NCI-H128 (cell line): Measurements from ENCODE around the gene ULK2.
"Not testable (repeated sequence)": the region's sequence is repeated elsewhere in the genome, so short reads cannot be mapped to it uniquely, and the experiment has no call there.

Experiments
- DNase-seq: peaks from one replicate; lab custom pipeline; 2025; ENCODE audit not compliant: unreplicated experiment; lab: John Stamatoyannopoulos, UW

The ULK2 gene

DNA sequence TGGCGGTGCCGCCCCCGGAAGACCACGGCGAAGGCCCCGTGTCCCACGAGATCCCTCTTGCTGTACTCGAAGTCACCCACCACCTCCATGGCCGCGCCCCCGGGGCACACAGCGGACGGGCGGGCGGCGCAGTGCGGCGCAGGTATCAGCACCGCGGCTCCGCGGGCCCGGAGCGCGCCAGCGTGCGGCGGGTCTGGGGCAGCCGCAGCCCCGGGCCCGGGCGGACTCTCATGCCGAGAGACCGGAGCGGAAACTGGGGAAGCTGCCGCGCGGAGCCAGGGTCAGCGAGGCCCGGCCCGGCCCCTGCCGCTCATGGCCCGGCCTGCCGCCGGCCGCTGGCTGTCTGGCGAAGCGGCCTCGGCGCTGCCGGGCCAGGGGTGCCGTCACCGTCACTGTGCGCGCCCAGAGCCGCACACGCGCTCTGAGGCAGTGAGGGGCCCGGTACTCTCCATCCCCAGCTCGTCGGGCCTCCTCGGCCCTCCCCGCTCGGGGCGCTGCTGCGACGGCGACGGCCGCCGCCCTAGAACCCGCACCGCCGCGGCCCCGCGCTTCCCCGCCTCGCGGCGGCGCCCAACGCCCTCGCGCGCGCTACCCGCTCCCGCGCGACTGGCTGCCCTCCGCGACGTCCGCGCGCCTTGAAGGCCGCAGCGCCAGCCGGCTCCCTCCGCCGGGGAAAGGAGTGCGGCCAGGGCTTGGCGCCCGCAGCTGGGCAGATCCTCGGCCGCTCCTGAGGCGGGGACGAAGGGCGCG, at the start of gene ULK2:
ULK2 (minus strand) TSS at position 608 of the 750 bp plus-strand sequence; CDS start at position 89, 519 bp downstream.
- no peak for DNase-seq

DNA sequence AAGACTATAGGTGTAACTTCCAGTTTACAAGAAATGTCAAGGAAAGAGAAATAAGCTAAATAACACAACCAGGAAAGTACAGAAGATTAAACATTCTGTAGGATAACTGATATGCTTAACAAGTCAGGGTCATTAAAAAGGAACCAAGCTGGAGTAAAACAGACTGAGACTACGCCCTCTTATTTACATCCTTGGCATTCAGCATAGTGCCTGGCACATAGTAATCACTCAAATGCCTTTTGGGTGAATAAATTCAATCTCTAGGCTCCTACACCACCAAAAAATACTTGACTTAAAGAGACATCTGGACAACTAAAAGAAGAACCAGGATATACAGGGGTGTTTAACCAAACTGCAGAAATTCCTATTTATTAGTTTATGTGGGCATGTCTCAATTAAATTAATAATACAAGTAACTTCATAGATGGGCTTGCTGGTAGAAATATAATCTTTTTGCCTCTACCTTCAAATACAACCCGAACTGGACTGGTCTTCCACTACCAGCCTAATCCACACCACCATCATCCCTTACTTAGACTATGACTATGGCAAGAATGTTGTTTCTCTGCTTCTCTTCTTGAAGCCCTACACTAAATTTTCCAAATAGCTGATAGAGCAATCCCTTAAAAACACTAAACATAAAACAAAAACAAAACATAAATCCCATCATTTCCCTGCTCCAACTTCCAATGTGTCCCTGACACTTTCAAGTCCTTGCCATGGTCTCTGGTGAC, 47.7 kb upstream of the ULK2 start:
- no peak for DNase-seq

DNA sequence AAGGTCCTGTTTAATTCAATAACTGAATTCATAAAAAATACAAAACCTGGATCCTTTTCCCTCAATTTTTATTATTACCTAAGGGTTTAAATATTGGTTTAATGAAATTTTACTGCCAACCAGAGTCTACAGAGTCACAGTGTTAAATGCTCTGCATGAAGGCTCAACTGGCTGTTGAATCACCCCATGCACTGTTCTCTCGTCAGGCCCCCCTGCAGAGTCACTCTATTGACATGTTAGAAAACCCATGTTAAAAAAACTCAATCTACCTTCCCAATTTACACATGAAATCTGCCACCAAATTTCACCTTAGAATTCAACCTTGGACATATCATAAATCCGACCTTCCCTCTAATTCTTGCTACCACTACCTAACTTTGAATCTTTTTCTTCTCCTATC, 43.3 kb upstream of the ULK2 start:
- no peak for DNase-seq

DNA sequence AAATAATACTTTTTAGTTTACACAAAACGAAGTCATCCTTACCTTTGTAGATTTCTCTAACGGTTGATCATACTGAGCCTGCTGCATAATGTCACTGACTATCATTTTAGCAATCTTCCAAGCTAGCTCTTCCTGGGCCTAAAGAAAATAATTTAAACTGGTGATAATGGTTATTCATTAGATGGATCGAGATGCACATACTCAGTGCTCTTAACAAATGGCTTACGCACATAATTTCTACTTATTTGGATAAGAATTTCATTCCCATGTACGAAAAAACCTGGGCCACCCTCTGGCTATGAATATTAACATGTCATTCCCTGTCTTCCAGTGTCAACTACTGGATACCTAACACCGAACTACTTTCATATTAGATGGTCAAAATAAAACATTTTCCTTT, 41.4 kb upstream of the ULK2 start:
- DNase-seq = no peak

DNA sequence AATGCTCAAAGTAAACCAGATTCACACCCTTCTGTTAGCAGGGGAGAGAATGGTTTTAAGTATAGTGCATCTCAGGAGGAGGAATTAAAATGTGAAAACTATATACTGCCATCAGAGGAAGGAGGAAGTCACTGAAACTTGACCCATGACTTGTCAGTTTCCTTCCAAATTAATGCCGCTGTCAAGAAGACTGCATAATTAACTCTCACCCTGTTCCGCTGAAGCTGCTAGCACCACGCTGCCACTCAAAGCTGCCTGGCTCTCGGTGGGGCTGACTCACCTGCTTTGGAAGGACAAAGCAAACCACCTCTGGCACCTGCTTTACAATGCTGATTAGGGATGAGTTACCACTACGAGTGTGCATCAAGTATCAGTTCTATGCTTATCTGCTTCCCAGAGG, 37.8 kb upstream of the ULK2 start:
- no peak for DNase-seq

DNA sequence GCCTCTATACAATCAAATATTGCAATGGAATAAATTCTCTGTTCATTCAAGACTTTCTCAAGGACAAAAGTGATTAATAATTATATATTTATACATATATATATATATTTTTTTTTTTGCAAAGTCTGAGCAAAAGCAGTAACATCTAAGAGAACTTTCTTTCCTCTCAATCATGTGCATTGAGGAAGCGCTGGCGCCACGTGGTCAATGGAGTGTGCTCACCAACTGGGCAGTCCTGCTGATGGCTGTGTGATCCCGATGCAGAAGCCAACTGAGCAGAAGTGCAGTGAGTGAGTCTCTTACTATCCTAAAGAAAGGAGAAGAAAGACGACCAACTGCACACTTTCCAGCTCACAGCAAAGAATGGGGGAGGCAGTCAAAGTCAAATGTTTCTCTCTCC, 37.2 kb upstream of the ULK2 start:
- no peak for DNase-seq

DNA sequence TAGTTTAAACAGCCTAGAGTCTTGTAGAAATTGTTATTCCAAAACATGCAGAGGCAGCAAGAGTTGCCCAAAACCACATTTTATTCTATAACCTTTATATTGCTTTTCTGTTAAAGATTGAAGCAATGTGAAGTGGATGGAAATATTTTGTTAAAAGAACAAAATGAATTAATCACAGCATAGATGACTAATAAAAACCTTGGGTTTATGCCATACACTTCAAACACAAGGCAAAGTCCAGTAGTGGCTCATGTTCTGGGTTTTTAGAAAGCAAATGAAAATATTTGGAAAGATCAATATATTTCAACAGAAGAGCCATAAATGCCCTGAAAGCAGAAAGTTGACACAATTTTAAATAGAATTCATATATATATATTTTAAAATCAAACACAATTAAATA, 36.7 kb upstream of the ULK2 start:
- no peak for DNase-seq

DNA sequence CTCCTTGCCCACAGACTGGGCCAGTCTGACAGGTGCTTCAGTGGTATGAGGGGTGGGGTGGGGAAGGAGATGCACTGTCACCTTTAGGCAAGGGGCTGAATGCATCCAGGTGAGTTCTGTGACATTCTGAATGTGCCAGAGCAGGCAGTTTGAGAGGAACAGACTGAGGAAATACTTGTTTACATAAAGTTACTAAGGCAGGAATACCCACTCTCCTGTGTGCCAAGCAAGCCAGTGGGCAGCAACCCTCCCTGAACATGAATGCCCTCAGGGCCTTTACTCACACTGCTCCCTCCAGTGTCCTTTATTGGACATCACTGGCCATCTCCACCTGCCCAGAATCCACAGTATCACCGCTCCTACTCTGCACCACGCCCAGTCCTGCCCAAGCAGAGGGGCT, 33.1 kb upstream of the ULK2 start:
- no peak for DNase-seq

DNA sequence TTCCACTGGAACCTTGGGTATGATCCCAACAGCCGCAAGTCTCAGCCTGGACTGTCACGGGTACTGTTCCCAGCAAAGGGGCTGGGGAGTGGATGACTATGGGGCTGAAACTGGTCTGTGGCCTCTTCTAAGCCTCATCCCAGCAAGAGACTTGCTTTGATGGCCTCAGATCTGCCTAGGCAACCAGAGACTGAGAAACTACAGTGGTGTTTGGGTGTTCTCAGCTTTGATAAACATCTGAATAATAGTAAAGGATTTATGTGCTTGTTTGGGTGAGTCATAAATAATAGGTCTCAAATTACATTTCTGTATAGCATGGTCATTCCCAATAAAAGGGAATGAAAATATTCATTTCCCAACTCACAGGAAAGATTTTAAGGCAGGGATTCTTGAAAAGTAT, 30.2 kb upstream of the ULK2 start:
- no peak for DNase-seq

DNA sequence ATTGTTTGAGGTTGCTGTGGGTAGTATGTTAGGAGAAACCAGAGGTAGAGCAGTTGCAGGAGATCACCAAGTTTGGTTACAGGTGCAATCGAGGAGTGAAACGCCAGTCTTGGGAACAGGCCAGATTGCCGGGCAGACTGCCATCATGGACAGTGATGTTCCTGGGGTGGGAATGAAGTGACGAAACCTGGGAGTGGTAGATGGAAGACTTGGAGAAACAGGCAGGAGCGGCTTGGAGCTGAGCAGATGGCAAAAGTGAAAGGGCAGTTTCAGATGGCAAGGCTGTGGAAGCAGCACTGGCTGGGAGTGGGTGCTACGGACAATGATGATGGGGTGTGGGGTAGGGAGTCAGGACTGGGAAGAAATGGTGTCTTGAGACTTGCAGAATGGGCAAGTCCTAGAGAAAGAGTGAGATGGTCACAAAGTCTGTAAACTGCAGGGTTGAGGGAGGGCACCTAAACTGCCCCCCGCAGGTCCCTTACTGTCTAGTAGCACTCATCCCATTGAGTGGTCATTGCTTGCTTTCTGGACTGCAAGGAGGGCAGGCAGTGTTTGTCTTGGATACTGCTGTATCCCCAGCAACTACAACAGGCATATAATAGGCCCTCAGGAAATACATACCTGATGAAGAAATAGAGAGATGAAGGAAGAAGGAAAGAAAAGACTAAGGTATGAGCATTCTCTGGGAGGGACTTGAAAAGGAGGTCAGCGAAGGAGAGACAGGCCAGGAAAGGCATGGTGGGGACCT, 29.5 kb upstream of the ULK2 start:
- no peak for DNase-seq

DNA sequence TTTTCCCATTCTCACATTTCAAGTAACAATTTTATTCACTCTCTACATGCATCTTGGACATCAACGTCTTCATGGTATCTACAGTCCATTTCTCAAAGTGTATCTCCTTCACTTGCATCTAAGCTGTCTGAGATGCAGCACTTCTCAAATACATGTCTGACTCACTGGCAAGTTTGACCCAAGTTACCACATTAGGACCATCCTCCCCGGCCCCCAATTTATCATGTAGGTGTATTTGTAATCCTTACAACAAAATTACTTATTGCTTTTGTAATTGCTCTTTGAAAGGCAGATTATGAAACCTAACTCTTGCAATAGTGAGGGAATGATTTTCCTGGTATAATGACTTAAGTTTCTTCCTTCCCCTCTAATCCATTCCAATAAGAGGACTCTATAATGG, 28.9 kb upstream of the ULK2 start:
- no peak for DNase-seq

DNA sequence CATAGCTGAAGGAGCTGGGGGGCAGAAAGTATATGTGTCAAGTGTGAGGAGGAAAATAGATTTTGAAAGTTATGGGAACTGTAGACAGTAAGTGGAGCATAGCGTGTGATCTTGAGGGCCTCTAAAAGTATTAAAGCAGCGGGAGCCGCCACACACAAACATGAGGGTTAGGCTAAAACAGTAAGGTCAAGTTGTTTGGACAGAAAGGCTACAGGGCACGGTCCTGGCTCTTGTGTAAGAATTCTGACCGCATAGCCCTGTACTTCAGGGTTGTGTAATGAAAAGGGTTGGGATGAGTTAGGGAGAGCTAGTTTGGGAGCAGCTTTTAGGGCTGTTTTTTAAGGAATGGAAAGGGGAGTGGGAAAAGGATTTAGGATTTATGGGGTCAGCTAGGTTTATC, 22.8 kb upstream of the ULK2 start:
- not testable (repeated sequence) for DNase-seq

DNA sequence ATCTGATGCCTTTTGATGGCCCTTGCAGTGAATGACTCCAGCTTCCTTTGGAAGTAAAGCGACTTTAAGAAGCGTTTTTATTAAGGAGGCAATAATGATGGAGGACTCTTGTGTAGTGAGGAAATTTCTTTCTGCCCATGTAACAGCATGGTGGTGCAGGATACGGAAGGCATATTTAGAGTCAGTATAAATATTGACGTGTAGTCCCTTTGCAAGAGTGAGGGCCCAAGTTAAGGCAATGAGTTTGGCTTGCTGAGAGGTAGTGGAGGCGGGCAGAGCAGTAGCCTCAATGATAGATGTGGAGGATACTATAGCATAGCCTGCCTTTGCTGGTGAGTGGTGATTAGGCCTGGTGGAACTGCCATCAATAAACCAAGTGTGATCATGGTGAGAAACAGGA, 22.3 kb upstream of the ULK2 start:
- DNase-seq = not testable (repeated sequence)

DNA sequence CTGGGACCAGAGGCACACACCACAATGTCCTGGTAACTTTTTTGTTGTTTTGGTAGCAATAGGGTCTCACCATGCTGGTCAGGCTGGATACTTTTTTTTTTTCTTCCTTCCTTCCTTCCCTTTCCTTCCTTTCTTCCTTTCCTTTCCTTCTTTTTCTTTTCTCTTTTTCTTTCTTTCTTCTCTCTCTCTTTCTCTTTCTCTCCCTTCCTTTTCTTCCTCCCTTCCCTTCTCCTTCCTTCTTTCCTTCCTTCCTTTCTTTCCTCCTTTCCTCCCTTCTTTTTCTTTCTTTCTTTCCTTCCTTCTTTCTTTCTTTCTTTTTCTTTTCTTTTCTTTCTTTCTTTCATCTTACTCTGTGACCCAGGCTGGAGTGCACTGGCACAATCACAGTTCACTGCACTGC, 18.4 kb upstream of the ULK2 start:
- no peak for DNase-seq

DNA sequence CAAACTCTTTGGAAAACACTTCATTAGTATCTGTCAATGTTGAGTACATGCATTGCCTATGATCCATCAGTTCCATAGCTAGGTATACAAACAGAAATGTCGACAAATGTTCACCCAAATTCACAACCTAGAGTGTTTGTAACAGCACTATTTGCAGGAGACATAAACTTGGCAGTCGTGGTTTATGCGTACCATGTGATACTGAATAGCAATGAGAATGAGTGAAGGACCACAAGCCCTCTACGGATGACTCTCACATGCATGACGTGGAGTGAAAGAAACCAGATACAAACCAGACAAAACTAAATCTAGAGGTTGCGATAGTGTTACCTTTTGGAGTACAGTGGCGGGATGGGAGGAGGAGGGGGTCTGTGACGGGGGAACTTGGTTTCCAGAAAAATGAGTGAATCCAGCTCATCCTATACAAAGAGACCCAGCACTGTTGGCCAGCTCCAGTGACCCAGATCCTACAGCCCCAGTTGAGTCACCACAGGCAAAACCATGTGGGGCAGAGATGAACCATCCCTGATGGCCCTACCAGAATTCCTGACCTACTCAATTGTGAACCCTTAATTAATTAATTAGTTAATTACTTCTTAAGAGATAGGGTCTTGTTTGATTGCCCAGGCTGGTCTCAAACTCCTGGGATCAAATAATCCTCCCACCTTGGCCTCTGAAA, 15.9 kb upstream of the ULK2 start:
- no peak for DNase-seq

DNA sequence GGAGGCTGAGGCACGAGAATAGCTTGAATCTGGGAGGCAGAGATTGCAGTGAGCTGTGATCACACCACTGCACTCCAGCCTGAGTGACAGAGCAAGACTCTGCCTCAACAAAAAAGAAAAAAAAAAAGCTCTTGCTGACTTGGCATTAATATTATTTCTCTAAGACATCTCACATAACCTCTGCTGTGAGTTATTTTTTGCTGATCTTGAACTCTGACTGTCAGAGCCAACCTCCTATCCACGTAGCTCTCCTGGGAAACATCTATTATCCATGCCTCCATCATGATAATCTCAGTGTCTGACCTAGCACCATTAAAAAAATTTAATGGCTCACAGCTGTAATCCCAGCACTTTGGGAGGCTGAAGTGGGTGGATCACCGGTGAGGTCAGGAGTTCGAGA, 12.7 kb upstream of the ULK2 start:
- DNase-seq = no peak

DNA sequence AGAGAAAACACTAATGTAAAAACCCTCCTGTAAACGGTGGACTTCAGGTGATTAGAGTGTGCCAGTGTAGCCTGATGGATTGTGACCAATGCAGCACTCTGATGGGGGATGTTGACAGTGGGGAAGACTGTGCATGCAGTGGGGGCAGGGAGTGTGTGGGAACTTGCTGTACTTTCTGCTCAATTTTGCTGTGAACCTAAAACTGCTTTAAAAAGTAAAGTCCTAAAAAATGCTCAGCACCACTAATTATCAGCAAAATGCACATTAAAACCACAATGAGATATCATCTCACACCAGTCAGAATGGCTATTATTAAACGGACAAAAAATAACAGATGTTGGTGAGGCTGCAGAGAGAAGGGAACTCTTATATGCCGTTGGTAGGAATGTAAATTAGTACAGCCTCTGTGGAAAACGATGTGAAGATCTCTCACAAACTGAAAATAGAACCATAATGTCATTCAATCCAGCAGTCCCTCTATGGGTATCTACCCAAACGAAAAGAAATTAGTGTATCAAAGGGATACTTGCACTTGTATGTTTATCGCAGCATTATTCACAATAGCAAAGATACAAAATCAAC, 9.7 kb upstream of the ULK2 start:
- no peak for DNase-seq

DNA sequence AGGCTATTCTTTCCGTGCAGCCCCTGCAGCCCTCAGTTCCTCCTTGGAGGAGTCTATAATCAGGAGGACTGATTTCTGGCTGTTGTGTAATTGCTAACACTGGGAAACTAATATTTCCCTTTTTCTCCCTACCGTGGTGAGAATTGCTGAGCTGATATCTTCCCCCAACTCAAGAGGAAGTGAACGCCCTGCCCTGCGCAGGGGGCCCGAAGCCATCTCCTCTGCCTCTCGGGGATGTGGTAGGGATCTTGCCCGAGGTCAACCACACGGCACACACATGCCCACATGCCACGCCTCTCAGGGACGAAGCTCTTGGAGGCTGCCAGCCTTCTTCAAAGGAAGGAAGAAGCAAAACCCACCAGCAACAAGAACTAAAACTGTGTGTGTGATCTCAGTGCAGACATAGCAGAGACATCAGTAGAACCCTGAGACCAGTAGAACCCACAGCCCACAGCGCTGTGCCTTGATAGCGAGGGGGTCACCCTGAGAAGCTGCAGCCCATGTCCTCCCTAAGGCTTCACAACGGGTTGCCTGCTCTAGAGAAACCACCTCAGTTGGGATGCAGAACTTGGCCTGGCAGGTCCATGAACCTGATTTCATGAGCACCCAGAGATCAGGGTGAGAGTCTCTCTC, 8.9 kb upstream of the ULK2 start:
- DNase-seq = no peak

DNA sequence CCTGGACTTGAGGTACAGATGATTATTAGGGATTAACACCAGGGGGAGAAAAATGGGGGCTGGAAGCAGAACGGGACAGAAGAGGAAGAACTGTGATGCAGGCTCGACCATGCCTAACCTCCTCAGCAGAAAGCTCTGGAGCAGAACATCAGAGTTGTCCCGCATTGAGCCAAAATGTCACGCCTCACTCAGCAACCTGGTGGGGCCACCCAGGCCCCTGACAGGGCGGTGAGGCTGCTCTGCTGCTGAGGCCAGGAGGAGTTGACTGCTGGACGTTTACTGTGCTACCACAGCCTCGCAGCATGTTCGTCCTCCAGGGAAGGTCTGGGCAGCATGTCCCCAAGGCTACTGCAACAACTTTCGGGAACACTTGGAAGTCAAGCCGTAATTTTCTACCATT, 6.5 kb upstream of the ULK2 start:
- DNase-seq = no peak

DNA sequence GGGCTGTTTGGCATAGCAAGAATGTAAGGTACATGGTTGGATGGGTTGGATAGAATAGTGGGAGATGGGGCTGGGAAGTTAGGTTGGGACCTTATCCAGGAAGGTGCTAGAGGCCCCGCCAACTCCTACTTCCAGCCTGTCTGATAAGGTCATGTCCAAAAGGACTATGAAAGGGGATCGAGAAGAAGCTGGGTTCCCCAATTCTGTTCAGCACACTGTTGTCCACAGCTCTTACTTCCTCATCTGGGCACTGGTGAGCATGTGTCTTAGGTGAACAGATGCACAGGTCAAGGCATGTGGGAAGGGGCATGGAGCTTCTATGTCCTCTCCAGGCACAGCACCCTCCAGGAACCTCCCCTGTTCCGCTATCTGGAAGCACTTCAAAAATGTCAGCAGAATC, 5.6 kb upstream of the ULK2 start:
- DNase-seq = no peak

DNA sequence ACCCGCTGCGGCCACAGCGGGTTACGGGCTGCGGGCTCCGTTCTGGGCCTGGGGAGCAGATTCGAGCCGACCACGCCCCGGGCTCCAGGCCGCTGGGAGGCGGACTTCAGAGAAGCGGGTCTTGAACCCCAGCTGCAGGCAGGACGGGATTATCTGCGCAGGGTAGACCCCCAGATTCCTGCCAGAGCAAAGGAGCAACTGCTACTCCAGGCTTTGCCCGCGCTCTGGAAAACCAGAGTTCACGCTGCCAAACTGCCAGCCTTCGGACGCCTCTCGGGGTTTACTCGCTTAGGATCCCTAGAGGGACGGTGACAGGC, 301 bp upstream of the ULK2 start:
- DNase-seq = no peak
